Skeletal muscle satellite cell (primary cell): Measurements from ENCODE around the gene DNASE2.
"Not testable (repeated sequence)": the region's sequence is repeated elsewhere in the genome, so short reads cannot be mapped to it uniquely, and the experiment has no call there.

Experiments used
- H3K27me3 ChIP-seq: 2 replicates; pipeline ENCODE4 v1.7.0; 2013; ENCODE audit warnings: low read length; ENCODE audit not compliant: control insufficient read depth, insufficient read depth
- H3K36me3 ChIP-seq: 2 replicates; pipeline ENCODE4 v1.7.0; 2013; ENCODE audit warnings: mild to moderate bottlenecking, control low read depth, low read length; ENCODE audit not compliant: insufficient read depth
- H3K4me1 ChIP-seq: 2 replicates; pipeline ENCODE4 v1.7.0; 2013; ENCODE audit warnings: low read length; ENCODE audit not compliant: control insufficient read depth, insufficient read depth
- H3K4me2 ChIP-seq: 2 replicates; pipeline ENCODE4 v1.7.0; 2013; ENCODE audit warnings: mild to moderate bottlenecking, low read length
- H3K4me3 ChIP-seq: 2 replicates; pipeline ENCODE4 v1.7.0; 2013; ENCODE audit warnings: low read length
- H3K9ac ChIP-seq: 2 replicates; pipeline ENCODE4 v1.7.0; 2013; ENCODE audit warnings: mild to moderate bottlenecking, low read depth, low read length, moderate library complexity
- H3K9me3 ChIP-seq: replicated peaks from 2 replicates; pipeline ENCODE4 v1.7.0; 2013; ENCODE audit warnings: mild to moderate bottlenecking, control low read depth, low read length

Gene DNASE2

DNA sequence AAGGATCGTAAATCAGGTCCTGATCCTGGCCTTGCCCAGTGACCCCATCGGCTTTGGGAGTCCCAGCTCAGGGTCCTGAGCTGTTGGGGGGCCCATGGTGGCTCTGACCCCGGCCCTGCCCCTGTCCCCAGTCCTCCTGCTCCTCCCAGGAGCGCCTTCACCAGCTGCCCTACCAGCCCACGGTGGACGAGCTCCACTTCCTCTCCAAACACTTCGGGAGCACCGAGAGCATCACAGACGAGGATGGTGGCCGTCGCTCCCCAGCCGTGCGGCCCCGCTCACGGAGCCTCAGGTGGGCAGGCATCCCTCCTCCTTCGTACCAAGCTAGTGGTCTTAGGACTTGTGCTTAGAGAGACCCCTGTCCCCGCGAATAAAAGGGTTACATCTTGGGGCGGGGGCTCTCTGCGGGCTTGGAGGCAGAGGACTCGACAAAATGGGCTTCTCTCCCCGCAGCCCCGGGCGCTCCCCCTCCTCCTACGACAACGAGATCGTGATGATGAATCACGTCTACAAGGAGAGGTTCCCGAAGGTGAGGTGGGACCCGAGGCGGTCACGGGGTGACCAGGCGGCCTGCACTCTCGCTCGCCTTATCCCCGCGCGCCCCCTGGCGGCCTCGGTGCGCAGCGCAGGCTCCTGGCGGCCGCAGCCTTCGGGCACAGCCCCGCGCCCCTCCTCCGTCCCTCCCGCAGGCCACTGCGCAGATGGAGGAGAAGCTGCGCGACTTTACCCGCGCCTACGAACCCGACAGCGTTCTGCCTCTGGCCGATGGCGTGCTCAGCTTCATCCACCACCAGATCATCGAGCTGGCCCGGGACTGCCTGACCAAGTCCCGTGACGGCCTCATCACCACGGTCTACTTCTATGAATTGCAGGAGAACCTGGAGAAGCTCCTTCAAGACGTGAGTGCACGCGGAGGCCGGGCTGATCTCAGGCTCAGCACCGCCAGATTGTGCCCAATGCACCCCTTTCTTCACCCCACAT is 33.8 kb downstream of the DNASE2 start:
- peaks cover 7% of the 10 kb centered on the region for H3K4me1 ChIP-seq
- H3K27me3 ChIP-seq = peaks cover 30% of the 10 kb centered on the region
- H3K9me3 ChIP-seq = no peaks in the 10 kb centered on the region
- H3K9ac ChIP-seq = peak overlapping the region; percentile 38
- H3K4me3 ChIP-seq = peak overlapping the region; percentile 67
- H3K4me2 ChIP-seq = peak overlapping the region; percentile 97
- no peaks in the 10 kb centered on the region for H3K36me3 ChIP-seq

DNA sequence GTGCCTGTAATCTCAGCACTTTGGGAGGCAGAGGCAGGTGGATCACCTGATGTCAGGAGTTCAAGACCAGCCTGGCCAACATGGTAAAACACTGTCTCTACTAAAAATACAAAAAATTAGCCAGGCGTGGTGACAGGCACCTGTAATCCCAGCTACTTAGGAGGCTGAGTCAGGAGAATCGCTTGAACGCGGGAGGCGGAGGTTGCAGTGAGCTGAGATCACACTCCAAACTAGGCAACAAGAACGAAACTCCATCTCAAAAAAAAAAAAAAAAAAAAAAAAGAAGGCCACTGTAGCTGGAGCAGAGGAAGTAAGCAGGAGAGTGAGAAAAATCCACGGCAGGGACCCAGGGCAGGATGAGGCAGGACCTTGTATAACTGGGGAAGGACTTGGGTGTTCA is 34.6 kb downstream of the DNASE2 start:
- H3K4me2 ChIP-seq, H3K36me3 ChIP-seq, H3K4me1 ChIP-seq, H3K9ac ChIP-seq, H3K4me3 ChIP-seq, H3K9me3 ChIP-seq: not testable (repeated sequence)
- peaks cover 36% of the 10 kb centered on the region for H3K27me3 ChIP-seq

DNA sequence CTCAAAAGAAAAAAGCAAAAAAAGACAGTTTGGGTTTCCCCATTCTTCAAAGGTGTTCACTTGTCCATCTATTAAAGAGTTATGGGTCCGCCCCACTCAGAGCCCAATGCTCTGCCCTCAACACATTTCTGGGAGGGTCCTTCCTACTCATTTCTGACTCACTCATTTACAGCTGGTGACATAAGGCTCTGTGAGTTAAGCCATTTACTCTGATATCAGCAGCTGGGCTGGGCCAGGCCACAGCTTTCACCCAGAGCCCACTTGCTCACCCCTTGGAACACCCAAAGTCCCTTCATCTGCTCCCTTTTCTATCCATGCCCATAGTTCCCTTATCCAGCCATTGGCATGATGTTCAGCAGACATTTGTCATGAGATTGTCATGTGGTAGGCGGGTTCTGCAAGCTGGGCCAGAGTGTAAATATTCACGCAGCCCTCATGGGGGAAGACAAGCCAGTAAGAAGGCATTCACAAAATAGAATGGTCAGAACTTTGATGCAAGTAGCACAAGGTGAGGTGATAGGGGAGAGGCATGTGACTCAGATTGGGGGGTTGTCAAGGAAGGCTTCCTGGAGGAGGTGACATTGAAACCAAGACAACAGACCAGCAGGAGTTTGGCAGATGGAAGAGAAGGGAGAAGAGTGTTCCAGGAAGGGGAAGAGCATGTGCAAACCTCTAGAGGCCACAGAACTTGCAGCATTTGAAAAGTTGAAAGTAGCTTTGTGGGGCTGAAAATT is 37.1 kb downstream of the DNASE2 start:
- Histone ChIP-seq H3K36me3 (no peaks in the 10 kb centered on the region), H3K9me3 (no peaks in the 10 kb centered on the region), H3K4me2 (no peak overlapping the region), H3K4me3 (no peak overlapping the region), H3K27me3 (peaks cover 58% of the 10 kb centered on the region), H3K4me1 (peaks cover 11% of the 10 kb centered on the region), H3K9ac (no peak overlapping the region)

DNA sequence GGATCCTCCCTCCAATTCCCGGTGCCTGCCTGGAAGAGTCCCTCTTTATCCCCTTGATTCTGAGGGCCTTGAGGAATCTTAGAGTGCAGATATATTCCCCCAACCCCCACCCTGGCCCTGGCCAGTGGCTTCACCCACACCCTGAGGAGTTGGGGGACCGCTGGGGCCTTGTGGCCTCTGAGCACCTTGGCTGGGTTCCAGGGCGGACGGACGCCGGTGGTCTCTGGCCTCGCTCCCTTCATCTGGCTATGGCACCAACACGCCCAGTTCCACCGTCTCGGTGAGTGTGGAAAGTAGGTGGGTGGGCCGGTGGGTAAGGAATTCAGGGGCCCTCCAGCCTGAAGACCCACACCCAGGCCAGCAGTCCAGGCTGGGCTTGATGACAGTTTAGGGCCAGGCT is 37.9 kb downstream of the DNASE2 start:
- Histone ChIP-seq H3K9me3 (no peaks in the 10 kb centered on the region), H3K36me3 (no peaks in the 10 kb centered on the region), H3K4me3 (no peak overlapping the region), H3K4me2 (no peak overlapping the region), H3K27me3 (peaks cover 64% of the 10 kb centered on the region), H3K4me1 (peaks cover 11% of the 10 kb centered on the region), H3K9ac (no peak overlapping the region)

DNA sequence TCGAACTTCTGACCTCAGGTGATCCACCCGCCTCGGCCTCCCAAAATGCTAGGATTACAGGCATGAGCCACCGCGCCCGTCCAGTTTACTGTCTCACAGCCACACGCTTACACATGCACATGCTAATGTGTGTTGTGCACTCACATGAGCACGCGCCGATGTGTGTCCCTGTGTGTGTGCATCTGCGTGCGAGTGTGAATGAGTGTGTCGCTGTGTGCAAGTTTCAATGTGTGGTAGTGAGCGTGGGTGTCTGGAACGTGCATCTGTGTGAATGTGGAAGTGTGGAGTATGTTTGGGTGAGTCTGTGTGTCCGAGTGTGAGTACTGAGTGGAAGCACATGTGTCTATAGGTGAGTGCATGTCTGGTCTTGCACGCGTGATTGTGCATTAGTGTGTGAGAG is 38.7 kb downstream of the DNASE2 start:
- Histone ChIP-seq H3K4me3 (no peak overlapping the region), H3K9ac (no peak overlapping the region), H3K27me3 (peaks cover 71% of the 10 kb centered on the region), H3K9me3 (no peaks in the 10 kb centered on the region), H3K4me2 (no peak overlapping the region), H3K36me3 (no peaks in the 10 kb centered on the region), H3K4me1 (peaks cover 7% of the 10 kb centered on the region)

DNA sequence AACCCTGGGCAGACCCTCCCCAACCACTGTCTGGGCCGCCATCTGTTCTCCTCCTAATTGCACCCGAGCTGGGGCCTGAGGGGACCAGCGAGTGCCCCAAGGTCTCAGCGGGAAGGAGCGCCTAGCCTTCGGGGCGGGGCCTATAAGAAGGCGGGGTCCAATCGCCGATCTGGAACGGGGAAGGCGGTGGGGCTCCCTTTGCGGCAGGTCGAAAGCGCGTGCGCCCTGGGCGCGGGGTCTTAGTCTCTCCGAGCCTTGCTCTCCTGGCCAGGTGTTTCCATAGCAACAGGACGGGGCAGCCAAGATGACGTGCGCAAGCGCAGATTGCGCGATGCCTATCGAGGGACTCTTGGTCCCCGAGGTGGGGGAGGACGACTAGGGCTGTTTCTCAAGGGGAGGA is 40.2 kb downstream of the DNASE2 start:
- H3K9ac ChIP-seq = no peak overlapping the region
- H3K36me3 ChIP-seq = no peaks in the 10 kb centered on the region
- H3K4me2 ChIP-seq = peak overlapping the region; percentile 74
- peaks cover 4% of the 10 kb centered on the region for H3K4me1 ChIP-seq
- peaks cover 78% of the 10 kb centered on the region for H3K27me3 ChIP-seq
- no peaks in the 10 kb centered on the region for H3K9me3 ChIP-seq
- H3K4me3 ChIP-seq = peak overlapping the region; percentile 59

DNA sequence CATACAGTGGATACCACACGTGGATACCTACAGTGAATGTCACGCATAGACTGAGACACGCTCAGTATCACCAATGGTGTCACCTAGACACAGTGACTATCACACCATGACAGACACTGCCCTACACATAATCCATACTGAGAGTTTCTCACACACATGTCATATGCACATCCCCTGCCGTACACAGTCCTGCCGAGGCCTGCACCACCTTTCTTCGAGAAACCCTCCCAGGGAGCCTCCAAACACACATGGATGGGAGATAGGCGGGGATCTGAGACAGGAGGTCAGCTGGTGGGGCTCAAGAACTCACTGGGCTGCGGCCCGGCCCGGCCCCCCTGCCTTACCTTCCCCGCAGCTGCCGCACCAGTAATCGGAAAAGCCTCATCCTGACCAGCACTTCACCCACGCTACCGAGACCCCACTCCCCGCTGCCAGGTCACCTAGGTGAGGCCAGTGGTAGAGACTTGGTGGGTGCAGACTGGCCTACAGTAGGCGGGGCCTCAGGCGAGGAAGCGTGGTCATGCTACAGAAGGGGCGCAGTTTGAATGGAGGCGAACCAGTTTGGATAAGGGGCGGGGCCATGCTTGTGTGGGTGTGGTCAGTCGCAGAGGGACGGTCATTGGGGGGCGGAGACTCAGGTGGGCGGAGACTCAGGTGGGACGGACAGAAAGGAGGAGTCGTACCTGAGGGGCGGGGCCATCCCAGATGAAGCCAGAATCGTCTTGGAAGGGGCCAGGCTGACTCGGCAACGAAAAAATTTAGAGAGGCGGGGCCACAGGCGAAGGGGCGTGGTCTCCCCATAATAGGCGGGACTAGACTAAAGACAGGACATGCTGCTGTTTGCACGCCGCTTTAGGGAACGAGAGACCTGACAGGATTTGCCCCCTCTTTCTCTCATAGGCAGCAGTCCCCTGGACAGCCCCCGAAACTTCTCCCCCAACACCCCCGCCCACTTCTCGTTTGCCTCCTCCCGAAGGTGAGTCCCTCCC is 40.9 kb downstream of the DNASE2 start:
- Histone ChIP-seq H3K9ac (no peak overlapping the region), H3K36me3 (no peaks in the 10 kb centered on the region), H3K4me1 (peaks cover 4% of the 10 kb centered on the region), H3K4me3 (peak overlapping the region; percentile 59), H3K4me2 (peak overlapping the region; percentile 74), H3K9me3 (no peaks in the 10 kb centered on the region), H3K27me3 (peaks cover 85% of the 10 kb centered on the region)

DNA sequence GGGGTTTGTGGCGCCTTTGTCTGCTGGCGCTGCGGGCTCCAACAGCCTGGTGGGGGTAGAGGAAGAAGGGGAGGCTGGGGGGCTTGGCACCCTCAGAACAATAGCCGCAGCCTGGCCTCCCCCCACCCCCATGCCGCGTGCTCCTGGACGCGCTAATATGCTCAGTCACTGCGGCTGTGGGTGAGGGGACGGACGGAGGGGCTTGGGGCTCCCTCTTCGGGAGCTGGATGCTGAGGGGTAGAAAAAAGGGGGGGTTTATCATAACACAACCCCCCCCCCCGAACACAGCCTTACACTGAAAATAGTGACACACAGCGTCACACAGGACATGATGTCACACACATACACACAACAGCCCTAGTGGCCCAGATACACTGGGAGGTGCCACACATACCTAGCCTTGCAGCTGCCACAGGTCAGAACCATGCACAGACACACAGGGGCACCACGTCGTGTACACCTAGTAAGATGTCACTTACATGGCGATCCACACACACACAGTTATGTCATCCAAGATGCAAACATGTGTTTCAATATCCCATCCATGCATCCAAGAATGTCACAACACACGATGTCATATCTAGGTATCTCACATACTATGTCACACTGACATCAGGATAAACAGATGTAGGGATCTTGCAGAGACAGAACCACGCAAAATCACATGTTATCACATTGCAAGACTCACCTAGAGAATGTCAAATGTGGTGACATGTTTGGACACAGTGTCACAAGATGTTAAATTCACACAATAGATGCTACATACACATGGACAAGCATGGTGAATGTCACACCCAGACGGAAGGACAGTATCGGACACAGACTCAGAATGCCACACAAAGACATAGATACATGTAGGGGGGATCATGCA is 42.1 kb downstream of the DNASE2 start:
- no peak overlapping the region for H3K4me2 ChIP-seq
- peaks cover 91% of the 10 kb centered on the region for H3K27me3 ChIP-seq
- H3K9me3 ChIP-seq = no peaks in the 10 kb centered on the region
- H3K9ac ChIP-seq = no peak overlapping the region
- H3K4me3 ChIP-seq = no peak overlapping the region
- H3K36me3 ChIP-seq = no peaks in the 10 kb centered on the region
- peaks cover 4% of the 10 kb centered on the region for H3K4me1 ChIP-seq

DNA sequence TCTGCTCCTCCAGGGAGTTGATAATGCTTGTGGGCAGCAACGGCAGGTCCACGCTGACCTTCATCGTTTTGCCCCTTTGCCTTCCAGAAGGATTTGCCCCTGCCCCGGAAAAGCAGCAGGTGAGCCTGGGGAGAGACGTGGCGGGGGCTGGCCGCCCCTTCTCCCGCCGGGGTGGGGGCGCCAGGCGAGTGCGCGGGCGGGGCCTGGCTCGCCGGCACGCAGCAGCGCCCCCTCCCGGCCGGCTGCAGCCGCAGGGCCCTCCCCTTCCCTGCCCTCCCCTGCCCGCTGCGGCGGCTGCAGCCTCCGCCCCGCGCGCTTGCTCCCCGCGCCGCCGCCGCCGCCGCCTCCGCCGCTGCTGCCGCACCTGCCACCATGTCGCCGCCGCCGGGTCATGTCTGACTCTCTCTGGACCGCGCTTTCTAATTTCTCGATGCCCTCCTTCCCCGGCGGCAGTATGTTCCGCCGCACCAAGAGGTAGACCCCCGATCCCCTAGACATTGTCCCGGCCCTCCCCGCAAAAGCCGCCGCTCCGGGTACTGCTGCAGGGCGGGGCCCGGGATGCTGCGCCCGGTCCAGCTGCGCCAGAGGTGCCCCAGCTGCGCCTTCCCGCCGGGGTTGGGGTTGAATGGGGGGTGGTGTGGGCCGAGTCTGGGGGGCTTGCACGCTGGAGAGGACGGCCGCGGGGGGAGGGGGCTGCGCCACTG is 42.9 kb downstream of the DNASE2 start, which contains the start of gene MAST1:
TSS of gene MAST1 (plus strand) at position 334 of the 704 bp plus-strand sequence. CDS start at position 392, 58 bp downstream.
- no peak within 1 kb of the TSS for H3K9ac ChIP-seq

DNA sequence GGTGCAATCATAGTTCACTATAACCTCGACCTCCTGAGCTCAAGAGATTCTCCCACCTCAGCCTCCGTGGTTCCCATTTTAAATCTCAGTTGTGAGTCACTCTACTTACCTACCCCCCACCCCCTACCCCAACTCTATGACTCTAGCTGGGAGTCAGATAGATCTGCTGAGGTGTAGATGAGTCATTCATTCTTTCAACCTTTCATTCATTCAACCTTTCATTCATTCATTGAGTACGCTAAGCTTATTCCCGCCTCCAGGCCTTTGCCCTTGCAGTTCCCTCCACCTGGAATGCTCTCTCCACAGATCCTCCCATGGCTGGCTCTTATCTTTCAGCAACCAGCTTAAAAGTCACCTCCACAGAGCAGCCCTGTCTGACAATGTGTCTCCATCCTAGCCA is 44.0 kb downstream of the DNASE2 start:
- no peak overlapping the region for H3K4me3 ChIP-seq
- no peak overlapping the region for H3K4me2 ChIP-seq
- H3K9me3 ChIP-seq = no peaks in the 10 kb centered on the region
- no peaks in the 10 kb centered on the region for H3K36me3 ChIP-seq
- H3K4me1 ChIP-seq = peaks cover 4% of the 10 kb centered on the region
- H3K27me3 ChIP-seq = peaks cover 88% of the 10 kb centered on the region
- H3K9ac ChIP-seq = no peak overlapping the region

More for the DNA sequence above, 42.9 kb downstream of the DNASE2 start, which contains the start of gene MAST1:
- Histone ChIP-seq H3K9me3 (no peaks in the 10 kb centered on the region), H3K4me1 (peaks cover 4% of the 10 kb centered on the region), H3K4me2 (peak within 1 kb of the TSS; percentile 68), H3K4me3 (peak within 1 kb of the TSS; percentile 58), H3K27me3 (peaks cover 88% of the 10 kb centered on the region), H3K36me3 (no peaks in the 10 kb centered on the region)
